ENCODE results near the gene CYB5A. TPM values are rescaled to one million over a fixed set of nuclear protein-coding genes. Genes with fewer than 3 reads are reported as not detected.

The CYB5A gene
- polyA plus RNA-seq, 1 of the 3 experiments (the other 2 are of a cell fraction) = 42.1 TPM

DNA sequence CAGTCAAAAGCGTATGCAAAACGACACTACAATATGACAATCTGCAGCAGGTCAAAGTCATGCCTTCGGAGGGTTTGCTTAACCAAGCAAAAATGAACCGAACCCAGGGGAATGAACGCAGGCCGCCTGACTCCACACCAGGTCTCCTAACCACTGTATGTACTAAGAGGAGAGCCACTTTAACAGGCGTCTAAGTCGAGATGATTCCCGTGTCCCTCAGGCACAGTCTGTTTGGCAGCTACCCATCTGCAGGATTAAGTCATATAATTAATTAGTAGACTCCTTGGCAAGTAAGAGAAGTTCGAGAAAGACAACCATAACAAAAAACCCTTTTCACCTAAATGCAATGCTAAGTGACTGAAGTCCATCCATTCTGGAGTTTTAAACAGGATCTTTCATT is 15.2 kb downstream of the CYB5A start:
- ChIA-PET POLR2A (no interaction called here), CTCF (interaction anchor here (0.7 to 2.3 kb wide), 3 partner anchors 8 to 66 kb away, joined by 3 to 6 read pairs (median 5); no protein-coding TSS in a partner anchor)
- no peaks in the 10 kb centered on the region for H3K27me3 ChIP-seq (ENCODE audit: insufficient read depth)
- H3K4me1 ChIP-seq (ENCODE audit: control insufficient read depth in 1 of 2, insufficient read depth in 2 of 2, low read depth in 1 of 2, low read length in 1 of 2) = peaks cover 0 to 65% of the 10 kb centered on the region in 2 experiments; a peak in 2 of 4 replicates
- WGBS (ENCODE audit: low lambda C conversion rate) = 84% methylated on average over 8 of the region's 10 CpGs
- H3F3A ChIP-seq (replicated peaks; ENCODE audit: insufficient read depth) = no peaks in the 10 kb centered on the region
- H3K27ac ChIP-seq (ENCODE audit: low read depth in 2 of 2, low read length in 1 of 2) = peak overlapping the region in 1 of 2 experiments; percentile 95; a peak in 2 of 4 replicates
- H3K36me3 ChIP-seq (replicated peaks in 1 of 2; ENCODE audit: control insufficient read depth in 1 of 2, insufficient read depth in 2 of 2, low read length in 1 of 2) = no peaks in the 10 kb centered on the region
- no peak overlapping the region for H3K9ac ChIP-seq
- H2AFZ ChIP-seq (ENCODE audit: low read depth) = no peak overlapping the region
- H3K4me3 ChIP-seq (ENCODE audit: low read depth in 2 of 2, low read length in 1 of 2) = no peak overlapping the region
- no peaks in the 10 kb centered on the region for H3K9me2 ChIP-seq
- no peak overlapping the region for H3K4me2 ChIP-seq
- no peaks in the 10 kb centered on the region for H3K9me3 ChIP-seq
- TF ChIP-seq RCOR1 (IDR thresholded peaks at IDR 0.05; ENCODE audit: low read length) (no peak), JUND (IDR thresholded peaks at IDR 0.05) (no peak), YY1 (IDR thresholded peaks at IDR 0.05; ENCODE audit: low read depth) (no peak), FOXJ3 (CRISPR knock-in tag; IDR thresholded peaks at IDR 0.05) (no peak), TAF1 (IDR thresholded peaks at IDR 0.05; ENCODE audit: borderline replicate concordance, low read depth, low read length) (no peak), MXI1 (IDR thresholded peaks at IDR 0.05; ENCODE audit: low read depth, low read length) (no peak), GABPA (IDR thresholded peaks at IDR 0.05; ENCODE audit: low read depth) (no peak), TEAD4 (IDR thresholded peaks at IDR 0.05; ENCODE audit: borderline replicate concordance, insufficient read depth) (no peak), EZH2phosphoT487 (IDR thresholded peaks at IDR 0.05; ENCODE audit: borderline replicate concordance, low read depth) (no peak)
- TF ChIP-seq, protein P1, sequence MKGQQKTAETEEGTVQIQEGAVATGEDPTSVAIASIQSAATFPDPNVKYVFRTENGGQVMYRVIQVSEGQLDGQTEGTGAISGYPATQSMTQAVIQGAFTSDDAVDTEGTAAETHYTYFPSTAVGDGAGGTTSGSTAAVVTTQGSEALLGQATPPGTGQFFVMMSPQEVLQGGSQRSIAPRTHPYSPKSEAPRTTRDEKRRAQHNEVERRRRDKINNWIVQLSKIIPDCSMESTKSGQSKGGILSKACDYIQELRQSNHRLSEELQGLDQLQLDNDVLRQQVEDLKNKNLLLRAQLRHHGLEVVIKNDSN (IDR thresholded peaks at IDR 0.05; ENCODE audit: borderline replicate concordance, low read depth) = no peak
- H3K79me2 ChIP-seq (ENCODE audit: insufficient read depth) = no peaks in the 10 kb centered on the region
- no peak for DNase-seq
- H4K20me1 ChIP-seq (ENCODE audit: insufficient read depth) = no peaks in the 10 kb centered on the region

DNA sequence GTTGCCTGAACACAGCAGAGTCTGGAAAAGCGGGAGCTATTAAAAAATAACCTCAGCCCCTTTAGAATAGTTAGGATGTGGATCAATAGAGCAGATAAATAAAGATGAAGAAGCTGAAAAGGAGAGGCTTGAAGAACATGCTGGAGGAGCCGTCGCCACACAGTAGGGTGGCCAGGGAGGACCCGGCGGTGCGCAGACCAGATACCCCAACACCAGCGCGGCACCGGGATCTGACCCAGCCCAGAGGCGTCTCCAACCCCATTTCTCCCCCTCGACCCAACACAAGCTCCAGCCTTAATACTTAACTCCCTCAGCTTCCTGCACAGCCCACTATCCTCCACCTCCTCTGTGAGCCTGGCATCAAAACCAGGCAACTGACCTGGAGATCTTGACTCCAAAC is 16.0 kb downstream of the CYB5A start:
- 79% methylated on average over 11 of the region's 11 CpGs for WGBS (ENCODE audit: low lambda C conversion rate)
- Histone ChIP-seq H4K20me1 (ENCODE audit: insufficient read depth) (no peaks in the 10 kb centered on the region), H3K4me1 (ENCODE audit: control insufficient read depth in 1 of 2, insufficient read depth in 2 of 2, low read depth in 1 of 2, low read length in 1 of 2) (peaks cover 0 to 56% of the 10 kb centered on the region in 2 experiments; a peak in 2 of 4 replicates), H3K9me3 (no peaks in the 10 kb centered on the region), H3K36me3 (replicated peaks in 1 of 2; ENCODE audit: control insufficient read depth in 1 of 2, insufficient read depth in 2 of 2, low read length in 1 of 2) (no peaks in the 10 kb centered on the region), H3K4me3 (ENCODE audit: low read depth in 2 of 2, low read length in 1 of 2) (no peak overlapping the region), H3K9ac (no peak overlapping the region), H3K4me2 (no peak overlapping the region), H3K27me3 (ENCODE audit: insufficient read depth) (no peaks in the 10 kb centered on the region), H3K9me2 (no peaks in the 10 kb centered on the region), H3F3A (replicated peaks; ENCODE audit: insufficient read depth) (no peaks in the 10 kb centered on the region), H2AFZ (ENCODE audit: low read depth) (no peak overlapping the region), H3K27ac (ENCODE audit: low read depth in 2 of 2, low read length in 1 of 2) (no peak overlapping the region), H3K79me2 (ENCODE audit: insufficient read depth) (no peaks in the 10 kb centered on the region)
- TF ChIP-seq GABPA (IDR thresholded peaks at IDR 0.05; ENCODE audit: low read depth) = no peak
- TF ChIP-seq CHD2 (IDR thresholded peaks at IDR 0.05; ENCODE audit: low read length, partially characterized antibody) = no peak
- TF ChIP-seq NFIC (IDR thresholded peaks at IDR 0.05; ENCODE audit: borderline replicate concordance) = no peak
- TF ChIP-seq, protein P2, sequence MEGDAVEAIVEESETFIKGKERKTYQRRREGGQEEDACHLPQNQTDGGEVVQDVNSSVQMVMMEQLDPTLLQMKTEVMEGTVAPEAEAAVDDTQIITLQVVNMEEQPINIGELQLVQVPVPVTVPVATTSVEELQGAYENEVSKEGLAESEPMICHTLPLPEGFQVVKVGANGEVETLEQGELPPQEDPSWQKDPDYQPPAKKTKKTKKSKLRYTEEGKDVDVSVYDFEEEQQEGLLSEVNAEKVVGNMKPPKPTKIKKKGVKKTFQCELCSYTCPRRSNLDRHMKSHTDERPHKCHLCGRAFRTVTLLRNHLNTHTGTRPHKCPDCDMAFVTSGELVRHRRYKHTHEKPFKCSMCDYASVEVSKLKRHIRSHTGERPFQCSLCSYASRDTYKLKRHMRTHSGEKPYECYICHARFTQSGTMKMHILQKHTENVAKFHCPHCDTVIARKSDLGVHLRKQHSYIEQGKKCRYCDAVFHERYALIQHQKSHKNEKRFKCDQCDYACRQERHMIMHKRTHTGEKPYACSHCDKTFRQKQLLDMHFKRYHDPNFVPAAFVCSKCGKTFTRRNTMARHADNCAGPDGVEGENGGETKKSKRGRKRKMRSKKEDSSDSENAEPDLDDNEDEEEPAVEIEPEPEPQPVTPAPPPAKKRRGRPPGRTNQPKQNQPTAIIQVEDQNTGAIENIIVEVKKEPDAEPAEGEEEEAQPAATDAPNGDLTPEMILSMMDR (IDR thresholded peaks at IDR 0.05) = no peak
- no peak for TF ChIP-seq MEF2A (IDR thresholded peaks at IDR 0.05; ENCODE audit: borderline replicate concordance, low read depth)
- no peak for TF ChIP-seq JUND (IDR thresholded peaks at IDR 0.05)
- TF ChIP-seq SMC3 (IDR thresholded peaks at IDR 0.05; ENCODE audit: low read depth, low read length) = no peak
- no peak for TF ChIP-seq NRF1 (IDR thresholded peaks at IDR 0.05; ENCODE audit: low read depth, low read length)
- no peak for TF ChIP-seq EP300 (IDR thresholded peaks at IDR 0.05; ENCODE audit: borderline replicate concordance in 1 of 2, low read depth in 1 of 2, low read length in 1 of 2)
- TF ChIP-seq, protein P1 (IDR thresholded peaks at IDR 0.05; ENCODE audit: borderline replicate concordance, low read depth) = no peak
- TF ChIP-seq, protein P3, sequence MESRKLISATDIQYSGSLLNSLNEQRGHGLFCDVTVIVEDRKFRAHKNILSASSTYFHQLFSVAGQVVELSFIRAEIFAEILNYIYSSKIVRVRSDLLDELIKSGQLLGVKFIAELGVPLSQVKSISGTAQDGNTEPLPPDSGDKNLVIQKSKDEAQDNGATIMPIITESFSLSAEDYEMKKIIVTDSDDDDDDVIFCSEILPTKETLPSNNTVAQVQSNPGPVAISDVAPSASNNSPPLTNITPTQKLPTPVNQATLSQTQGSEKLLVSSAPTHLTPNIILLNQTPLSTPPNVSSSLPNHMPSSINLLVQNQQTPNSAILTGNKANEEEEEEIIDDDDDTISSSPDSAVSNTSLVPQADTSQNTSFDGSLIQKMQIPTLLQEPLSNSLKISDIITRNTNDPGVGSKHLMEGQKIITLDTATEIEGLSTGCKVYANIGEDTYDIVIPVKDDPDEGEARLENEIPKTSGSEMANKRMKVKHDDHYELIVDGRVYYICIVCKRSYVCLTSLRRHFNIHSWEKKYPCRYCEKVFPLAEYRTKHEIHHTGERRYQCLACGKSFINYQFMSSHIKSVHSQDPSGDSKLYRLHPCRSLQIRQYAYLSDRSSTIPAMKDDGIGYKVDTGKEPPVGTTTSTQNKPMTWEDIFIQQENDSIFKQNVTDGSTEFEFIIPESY (IDR thresholded peaks at IDR 0.05; ENCODE audit: borderline replicate concordance, low read depth) = no peak
- TF ChIP-seq, protein P4, sequence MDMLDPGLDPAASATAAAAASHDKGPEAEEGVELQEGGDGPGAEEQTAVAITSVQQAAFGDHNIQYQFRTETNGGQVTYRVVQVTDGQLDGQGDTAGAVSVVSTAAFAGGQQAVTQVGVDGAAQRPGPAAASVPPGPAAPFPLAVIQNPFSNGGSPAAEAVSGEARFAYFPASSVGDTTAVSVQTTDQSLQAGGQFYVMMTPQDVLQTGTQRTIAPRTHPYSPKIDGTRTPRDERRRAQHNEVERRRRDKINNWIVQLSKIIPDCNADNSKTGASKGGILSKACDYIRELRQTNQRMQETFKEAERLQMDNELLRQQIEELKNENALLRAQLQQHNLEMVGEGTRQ (IDR thresholded peaks at IDR 0.05; ENCODE audit: borderline replicate concordance, low read depth, low read length) = no peak
- no peak for TF ChIP-seq TCF12 (IDR thresholded peaks at IDR 0.05)
- no peak for TF ChIP-seq TAF1 (IDR thresholded peaks at IDR 0.05; ENCODE audit: borderline replicate concordance, low read depth, low read length)
- no peak for TF ChIP-seq FOXJ3 (CRISPR knock-in tag; IDR thresholded peaks at IDR 0.05)
- no peak for DNase-seq
- POLR2A ChIA-PET = no interaction called here
- CTCF ChIA-PET = interaction anchor here (0.7 to 2.3 kb wide), 5 partner anchors 9 to 66 kb away, joined by 3 to 6 read pairs (median 4); no protein-coding TSS in a partner anchor
